GM21529 (cell line): ENCODE measurements around the gene UNC5CL.

Experiments
- ATAC-seq: cut with Tn5 transposase; IDR thresholded peaks from one replicate; pipeline ENCODE4 v1.9.1; 2021; ENCODE audit not compliant: unreplicated experiment

UNC5CL gene

GRCh38 chr6:41064841-41065240 is 25.8 kb upstream of the UNC5CL start:
- no peak for ATAC-seq

GRCh38 chr6:41063884-41064285 is 24.9 kb upstream of the UNC5CL start:
- ATAC-seq: no peak

GRCh38 chr6:41062056-41062455 is 23.0 kb upstream of the UNC5CL start:
- no peak for ATAC-seq

GRCh38 chr6:41061196-41061726 is 22.2 kb upstream of the UNC5CL start:
- ATAC-seq: no peak

GRCh38 chr6:41059556-41059955 is 20.5 kb upstream of the UNC5CL start:
- ATAC-seq: no peak

GRCh38 chr6:41058783-41059181 is 19.8 kb upstream of the UNC5CL start:
- ATAC-seq: no peak

- no peak for ATAC-seq
Measured at GRCh38 chr6:41056768-41057490, 17.9 kb upstream of the UNC5CL start.

GRCh38 chr6:41055149-41055548 is 16.1 kb upstream of the UNC5CL start:
- ATAC-seq: no peak

GRCh38 chr6:41054511-41054910 is 15.5 kb upstream of the UNC5CL start:
- no peak for ATAC-seq

GRCh38 chr6:41053041-41053440 is 14.0 kb upstream of the UNC5CL start, which contains the start of gene APOBEC2:
Gene APOBEC2 (plus strand): TSS chr6:41053202. CDS start chr6:41053348, 146 bp downstream.
- no peak for ATAC-seq

- no peak for ATAC-seq
Measured at GRCh38 chr6:41051873-41052272, 12.9 kb upstream of the UNC5CL start.

- ATAC-seq: no peak
Measured at GRCh38 chr6:41050536-41050935, 11.5 kb upstream of the UNC5CL start.

- ATAC-seq: no peak
Measured at GRCh38 chr6:41049955-41050354, 10.9 kb upstream of the UNC5CL start.

GRCh38 chr6:41049521-41049920 is 10.5 kb upstream of the UNC5CL start:
- ATAC-seq: no peak

GRCh38 chr6:41047745-41048732 is 9.0 kb upstream of the UNC5CL start:
- no peak for ATAC-seq

- no peak for ATAC-seq
Measured at GRCh38 chr6:41047306-41047705, 8.3 kb upstream of the UNC5CL start.

GRCh38 chr6:41046084-41046483 is 7.1 kb upstream of the UNC5CL start:
- no peak for ATAC-seq

- ATAC-seq: no peak
Measured at GRCh38 chr6:41045664-41046063, 6.6 kb upstream of the UNC5CL start.

- no peak for ATAC-seq
Measured at GRCh38 chr6:41043151-41043550, 4.1 kb upstream of the UNC5CL start.

- ATAC-seq: no peak
Measured at GRCh38 chr6:41042226-41043055, 3.4 kb upstream of the UNC5CL start, which contains the start of gene TSPO2. Gene TSPO2 (plus strand): TSS chr6:41042467. CDS start chr6:41042986, 519 bp downstream.
